GM12801 (cell line): ENCODE results near the gene MAGEA9B.

Experiments used
- CTCF ChIP-seq: IDR thresholded peaks from one replicate; pipeline ENCODE4 v1.5.1; 2011; ENCODE audit warnings: control low read depth; ENCODE audit not compliant: insufficient read length; ENCODE audit errors: extremely low read depth

Gene MAGEA9B

GRCh38 chrX:149540621-149541520, 46.4 kb downstream of the MAGEA9B start, which contains the start of gene EOLA1:
Gene EOLA1, plus strand, starts transcription at chrX:149541012. Its CDS starts 4,619 bp downstream, at chrX:149545631.
- TF ChIP-seq CTCF = no peak

- no peak for TF ChIP-seq CTCF
These were observed 47.1 kb downstream of the MAGEA9B start for GRCh38 chrX:149540131-149540620.

GRCh38 chrX:149539283-149540130, 47.8 kb downstream of the MAGEA9B start:
- no peak for TF ChIP-seq CTCF
